Prostate gland (tissue), 2 donors: ENCODE measurements around the gene RNGTT. TPM values are rescaled to one million over a fixed set of nuclear protein-coding genes. Genes with fewer than 3 reads are reported as not detected.

Source experiments
- DNase-seq: peaks from one replicate; pipeline ENCODE4 v3.0.0-alpha.2; 2019; ENCODE audit warnings: low spot score
- H3K27ac ChIP-seq, 2 donors: fragments of 200-600 bp; sonication (generic); 2 replicates each; pipeline ENCODE4 v1.5.1; 2017 to 2019
- H3K27me3 ChIP-seq: fragments of 200-600 bp; sonication (generic); replicated peaks from 2 replicates; pipeline ENCODE4 v1.5.1; 2019; ENCODE audit not compliant: insufficient read depth
- H3K36me3 ChIP-seq, 2 donors: fragments of 200-600 bp; sonication (generic); 1 replicate in 1 of 2; 2 replicates in 1 of 2; pipeline versions ENCODE4 v1.5.1 to v1.8.1; 2017 to 2019
- H3K4me1 ChIP-seq: fragments of 200-600 bp; sonication (generic); replicated peaks from 2 replicates; pipeline ENCODE4 v1.5.1; 2019
- H3K4me3 ChIP-seq, 2 donors: fragments of 200-600 bp; sonication (generic); 2 replicates each; pipeline ENCODE4 v1.5.1; 2017 to 2019
- H3K9me3 ChIP-seq: fragments of 200-600 bp; sonication (generic); 2 replicates; pipeline ENCODE4 v1.5.1; 2017
- CTCF ChIP-seq, 4 experiments: fragments of 200-600 bp in 2 of 4; fragments of 450-650 bp in 2 of 4; sonication (generic) in 2 of 4; IDR thresholded peaks; 1 replicate in 3 of 4; 2 replicates in 1 of 4; pipeline ENCODE4 v1.5.1; 2016 to 2019; ENCODE audit warnings: antibody characterized with exemption in 4 of 4, mild to moderate bottlenecking in 2 of 4, moderate library complexity in 2 of 4
- POLR2A ChIP-seq: fragments of 450-650 bp; IDR thresholded peaks from one replicate; pipeline ENCODE4 v1.6.1; 2016; ENCODE audit warnings: antibody characterized with exemption, mild to moderate bottlenecking
- POLR2AphosphoS5 ChIP-seq: sonication (generic); formaldehyde crosslinking; IDR thresholded peaks from one replicate; pipeline ENCODE4 v1.6.1; 2017; ENCODE audit warnings: antibody characterized with exemption
- WGBS: methylation state at CpG from one replicate; pipeline ENCODE4 v1.1.5; 2018; 5-methylcytosine and 5-hydroxymethylcytosine counted together
- intact Hi-C: fragments of 100-400 bp; cut with DNase I; formaldehyde crosslinking; loops from one replicate; pipeline ENCODE4 v1.14.2; 2022
- total RNA-seq, 2 donors: library from RNA; depleted of rRNA; stranded (reverse); fragments of >200 nt; gene quantifications; one replicate each; pipeline ENCODE4 v1.1.0, GENCODE V29; 2016

The RNGTT gene
- total RNA-seq, 2 donors from 2014 or later = 10.1 to 23.6 TPM

GRCh38 chr6:88810701-88811100 lies 152.7 kb downstream of the RNGTT start:
- intact Hi-C loops = no loop called here
- Histone ChIP-seq H3K27ac (no peak overlapping the region), H3K4me1 (no peaks in the 10 kb centered on the region), H3K9me3 (no peaks in the 10 kb centered on the region), H3K36me3 (no peaks in the 10 kb centered on the region), H3K27me3 (no peaks in the 10 kb centered on the region), H3K4me3 (no peak overlapping the region)
- DNase-seq = no peak
- TF ChIP-seq POLR2AphosphoS5 = no peak
- TF ChIP-seq POLR2A = no peak
- TF ChIP-seq CTCF (IDR thresholded peaks at IDR 0.05) = no peak
- 60% methylated on average over 1 of the region's 1 CpG for WGBS

- Histone ChIP-seq H3K36me3 (no peaks in the 10 kb centered on the region), H3K4me3 (no peak overlapping the region), H3K4me1 (no peaks in the 10 kb centered on the region), H3K27me3 (no peaks in the 10 kb centered on the region), H3K9me3 (no peaks in the 10 kb centered on the region), H3K27ac (no peak overlapping the region)
- 89% methylated on average over 5 of the region's 5 CpGs for WGBS
- no peak for TF ChIP-seq CTCF (IDR thresholded peaks at IDR 0.05)
- TF ChIP-seq POLR2A = no peak
- TF ChIP-seq POLR2AphosphoS5 = no peak
- intact Hi-C loops = no loop called here
- DNase-seq = no peak
Measured at GRCh38 chr6:88810089-88810488, 153.3 kb downstream of the RNGTT start.

- Histone ChIP-seq H3K9me3 (no peaks in the 10 kb centered on the region), H3K27ac (no peak overlapping the region), H3K36me3 (no peaks in the 10 kb centered on the region), H3K4me3 (no peak overlapping the region), H3K4me1 (no peaks in the 10 kb centered on the region), H3K27me3 (no peaks in the 10 kb centered on the region)
- DNase-seq = no peak
- intact Hi-C loops = no loop called here
- TF ChIP-seq CTCF (IDR thresholded peaks at IDR 0.05) = no peak
- no peak for TF ChIP-seq POLR2AphosphoS5
- no peak for TF ChIP-seq POLR2A
Measured at GRCh38 chr6:88808381-88808780, 155.0 kb downstream of the RNGTT start.

- no peak for DNase-seq
- Histone ChIP-seq H3K36me3 (no peaks in the 10 kb centered on the region), H3K27me3 (no peaks in the 10 kb centered on the region), H3K9me3 (no peaks in the 10 kb centered on the region), H3K4me1 (no peaks in the 10 kb centered on the region), H3K4me3 (no peak overlapping the region), H3K27ac (no peak overlapping the region)
- TF ChIP-seq POLR2A (no peak), CTCF (IDR thresholded peaks at IDR 0.05) (no peak), POLR2AphosphoS5 (no peak)
- intact Hi-C loops = no loop called here
- 98% methylated on average over 1 of the region's 1 CpG for WGBS
Measured at GRCh38 chr6:88807622-88808021, 155.8 kb downstream of the RNGTT start.

GRCh38 chr6:88806728-88807127 lies 156.7 kb downstream of the RNGTT start:
- no peak for DNase-seq
- intact Hi-C loops = no loop called here
- Histone ChIP-seq H3K27ac (no peak overlapping the region), H3K36me3 (no peaks in the 10 kb centered on the region), H3K4me3 (no peak overlapping the region), H3K27me3 (no peaks in the 10 kb centered on the region), H3K4me1 (no peaks in the 10 kb centered on the region), H3K9me3 (no peaks in the 10 kb centered on the region)
- WGBS = 95% methylated on average over 4 of the region's 4 CpGs
- no peak for TF ChIP-seq POLR2AphosphoS5
- no peak for TF ChIP-seq POLR2A
- TF ChIP-seq CTCF (IDR thresholded peaks at IDR 0.05) = no peak
